ENCODE results near the gene TH. TPM values are rescaled to one million over a fixed set of nuclear protein-coding genes. Genes with fewer than 3 reads are reported as not detected.

TH gene
- total and polyA plus RNA-seq, 9 of the 15 experiments (the other 6 are each of a cell fraction or from before 2014, with no cell fraction given): not detected

DNA sequence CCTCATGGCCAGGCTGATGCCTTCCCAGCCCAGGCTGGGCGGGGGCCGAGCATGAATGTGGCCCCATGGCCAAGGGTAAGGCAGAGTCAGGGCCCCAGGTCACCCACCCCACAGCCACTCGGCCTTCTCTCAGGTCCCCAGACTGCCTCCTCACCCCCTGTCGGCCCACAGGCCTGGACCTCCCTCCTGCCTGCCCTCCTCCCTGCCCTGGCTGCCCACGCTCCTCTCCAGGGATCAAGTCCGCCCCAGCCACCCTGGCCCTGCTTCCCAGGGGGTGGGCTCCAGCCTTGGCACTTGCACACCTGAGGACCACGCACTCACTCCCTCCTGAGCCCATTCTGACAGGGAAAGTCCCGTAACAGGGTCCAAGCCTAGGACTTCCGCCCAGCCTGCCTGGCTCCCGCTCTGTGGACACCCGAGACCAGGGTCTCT is 37.8 kb upstream of the TH start:
- ATAC-seq (no peak), DNase-seq (ENCODE audit: extremely low read depth in 1 of 4, low spot score in 3 of 4) (peak in 1 of 4 experiments; percentile 3), FAIRE-seq (no peak)
- Histone ChIP-seq H3K36me3 (ENCODE audit: control insufficient read depth, insufficient read depth, low read length) (no peaks in the 10 kb centered on the region), H3K79me2 (ENCODE audit: control insufficient read depth, insufficient read depth, low read length) (no peaks in the 10 kb centered on the region), H3K9ac (ENCODE audit: insufficient read depth in 1 of 2, low read depth in 2 of 2, low read length in 2 of 2) (no peak overlapping the region; a peak in 1 of 4 replicates), H4K20me1 (replicated peaks; ENCODE audit: control insufficient read depth, insufficient read depth, low read length) (peaks cover 4% of the 10 kb centered on the region; the same call in 1 of the 2 replicates), H3K9me1 (ENCODE audit: control insufficient read depth, insufficient read depth, low read length) (no peaks in the 10 kb centered on the region), H3K4me1 (replicated peaks in 1 of 2; ENCODE audit: control insufficient read depth in 2 of 2, insufficient read depth in 2 of 2, low read length in 2 of 2) (peaks cover 0 to 16% of the 10 kb centered on the region in 2 experiments; a peak in 2 of 5 replicates), H3K4me2 (ENCODE audit: insufficient read depth, low read length) (no peak overlapping the region), H3K4me3 (no peak overlapping the region), H3K27ac (ENCODE audit: extremely low read depth, low read depth, low read length) (no peak overlapping the region), H3K27me3 (ENCODE audit: control insufficient read depth in 2 of 2, insufficient read depth in 2 of 2, low read length in 2 of 2) (peaks cover 21 to 67% of the 10 kb centered on the region in 2 experiments), H2AFZ (ENCODE audit: low read depth, low read length) (no peak overlapping the region), H3K9me3 (replicated peaks; ENCODE audit: control insufficient read depth, insufficient read depth, low read depth, low read length) (no peaks in the 10 kb centered on the region)
- intact Hi-C loops (cut with micrococcal nuclease): no loop called here
- POLR2A ChIA-PET: interaction anchor here (0.6 kb wide), 1 partner anchor 97 kb away, joined by 3 read pairs; no protein-coding TSS in a partner anchor
- in situ Hi-C loops (cut with MboI): loop anchor here (10.0 kb wide), 1 partner anchor 305 kb away; no protein-coding TSS in a partner anchor
- 2% methylated on average over 8 of the region's 11 CpGs for WGBS (ENCODE audit: insufficient coverage, low coverage, missing lambda C conversion rate)
- no peak for TF ChIP-seq NELFE (IDR thresholded peaks at IDR 0.05; ENCODE audit: insufficient read depth, insufficient read length)
- no peak for TF ChIP-seq ZNF121 (CRISPR knock-in tag; conservative IDR thresholded peaks at IDR 0.05)
- TF ChIP-seq PML (IDR thresholded peaks at IDR 0.05; ENCODE audit: low read length): no peak
- TF ChIP-seq CBFA2T3 (IDR thresholded peaks at IDR 0.05): no peak
- TF ChIP-seq FOXK2 (conservative IDR thresholded peaks at IDR 0.05 in 1 of 2, IDR thresholded peaks at IDR 0.05 in 1 of 2; ENCODE audit: low read depth in 2 of 2): no peak
- TF ChIP-seq TCF3 (CRISPR knock-in tag; IDR thresholded peaks at IDR 0.05): no peak
- no peak for TF ChIP-seq ZNF24 (IDR thresholded peaks at IDR 0.05)
- no peak for TF ChIP-seq SMAD3 (CRISPR knock-in tag; conservative IDR thresholded peaks at IDR 0.05)
- no peak for TF ChIP-seq PRMT5 (CRISPR knock-in tag; IDR thresholded peaks at IDR 0.05)
- CTCF ChIA-PET (ENCODE audit: low intra/inter-chr PET ratio): no interaction called here
- no TSS peak for BruUV-seq (replicated peaks)

All from K562 (cell line).